Measurements from ENCODE around the gene RRAS.

- TF ChIP-seq POLR2A (IDR thresholded peaks at IDR 0.05): no peak
- no peak for TF ChIP-seq EP300 (IDR thresholded peaks at IDR 0.05)
These were observed 30.3 kb downstream of the RRAS start for GRCh38 chr19:49609499-49610092.

All from suprapubic skin (tissue), 2 donors.